Bronchial epithelial cell (primary cell): ENCODE results near the gene THAP3. TPM values are rescaled to one million over a fixed set of nuclear protein-coding genes. Genes with fewer than 3 reads are reported as not detected.
"Not testable (repeated sequence)": the region's sequence is repeated elsewhere in the genome, so short reads cannot be mapped to it uniquely, and the experiment has no call there.

Source experiments
- DNase-seq: peaks from one replicate; pipeline ENCODE4 v3.0.0-alpha.2; 2010; ENCODE audit warnings: low read depth
- FAIRE-seq: peaks from 2 replicates; lab custom pipeline; 2011; peaks lifted over from hg19 to GRCh38; lab: Jason Lieb, UNC
- H3K27me3 ChIP-seq: 2 replicates; pipeline ENCODE4 v1.5.1; 2011; ENCODE audit warnings: low read length; ENCODE audit not compliant: control insufficient read depth, insufficient read depth
- H3K36me3 ChIP-seq: 2 replicates; pipeline ENCODE4 v1.5.1; 2011; ENCODE audit warnings: low read length; ENCODE audit not compliant: control insufficient read depth, insufficient read depth
- H3K4me3 ChIP-seq: 2 replicates; pipeline ENCODE4 v1.5.1; 2011; ENCODE audit warnings: mild to moderate bottlenecking, low read depth, low read length, control low read depth
- CTCF ChIP-seq: IDR thresholded peaks from 2 replicates; pipeline ENCODE4 v1.5.1; 2011; ENCODE audit warnings: mild to moderate bottlenecking, moderate library complexity, low read length, control low read depth, inconsistent platforms; ENCODE audit not compliant: insufficient read depth, severe bottlenecking
- total RNA-seq: library from RNA; depleted of rRNA; stranded (reverse); fragments of >200 nt; gene quantifications from 2 replicates; pipeline ENCODE4 v1.2.1, GENCODE V29; 2014

The THAP3 gene
- total RNA-seq, 1 donor from 2014 or later = 24.0 TPM

- DNase-seq = no peak
- Histone ChIP-seq H3K27me3 (no peaks in the 10 kb centered on the region), H3K4me3 (no peak overlapping the region), H3K36me3 (peaks cover 33% of the 10 kb centered on the region)
- no peak for TF ChIP-seq CTCF
- FAIRE-seq = no peak
Measured at GRCh38 chr1:6637770-6638169, 13.1 kb downstream of the THAP3 start.

- no peak for TF ChIP-seq CTCF
- DNase-seq (no peak), FAIRE-seq (no peak)
- H3K4me3 ChIP-seq = no peak overlapping the region
- H3K36me3 ChIP-seq = peaks cover 33% of the 10 kb centered on the region
- no peaks in the 10 kb centered on the region for H3K27me3 ChIP-seq
Measured at GRCh38 chr1:6638226-6638625, 13.6 kb downstream of the THAP3 start.

GRCh38 chr1:6640867-6641266 lies 16.2 kb downstream of the THAP3 start:
- not testable (repeated sequence) for FAIRE-seq
- peaks cover 38% of the 10 kb centered on the region for H3K36me3 ChIP-seq

GRCh38 chr1:6645018-6645417 lies 20.4 kb downstream of the THAP3 start:
- Histone ChIP-seq H3K4me3 (no peak overlapping the region), H3K36me3 (peaks cover 24% of the 10 kb centered on the region), H3K27me3 (no peaks in the 10 kb centered on the region)
- no peak for TF ChIP-seq CTCF
- DNase-seq (no peak), FAIRE-seq (no peak)

More at GRCh38 chr1:6640867-6641266, 16.2 kb downstream of the THAP3 start:
- H3K4me3 ChIP-seq, DNase-seq, H3K27me3 ChIP-seq: not testable (repeated sequence)

- Histone ChIP-seq H3K36me3 (peaks cover 21% of the 10 kb centered on the region), H3K27me3 (no peaks in the 10 kb centered on the region), H3K4me3 (no peak overlapping the region)
- no peak for FAIRE-seq
- DNase-seq = peak; percentile 51
- TF ChIP-seq CTCF = peak; percentile 61
Measured at GRCh38 chr1:6646499-6647148, 22.0 kb downstream of the THAP3 start.

- Histone ChIP-seq H3K27me3 (no peaks in the 10 kb centered on the region), H3K4me3 (no peak overlapping the region), H3K36me3 (peaks cover 21% of the 10 kb centered on the region)
- no peak for TF ChIP-seq CTCF
- no peak for DNase-seq
- FAIRE-seq = no peak
Measured at GRCh38 chr1:6648556-6648955, 23.9 kb downstream of the THAP3 start.
